Thyroid gland (tissue), 4 donors: ENCODE measurements around the gene ATG13.

ENCODE experiments used
- POLR2A ChIP-seq, 2 donors: fragments of 450-650 bp; IDR thresholded peaks; one replicate each; pipeline ENCODE4 v1.6.1; 2017; ENCODE audit warnings: antibody characterized with exemption in 2 of 2, mild to moderate bottlenecking in 2 of 2, moderate library complexity in 1 of 2
- TF ChIP-seq, protein P1 (sequence below), 6 experiments: fragments of 200-600 bp in 3 of 6; fragments of 450-650 bp in 3 of 6; sonication (generic) in 3 of 6; IDR thresholded peaks; one replicate each; pipeline ENCODE4 v1.5.1; 2016 to 2019; ENCODE audit warnings: antibody characterized with exemption in 6 of 6, mild to moderate bottlenecking in 2 of 6, inconsistent platforms in 1 of 6, moderate library complexity in 1 of 6

DNA sequence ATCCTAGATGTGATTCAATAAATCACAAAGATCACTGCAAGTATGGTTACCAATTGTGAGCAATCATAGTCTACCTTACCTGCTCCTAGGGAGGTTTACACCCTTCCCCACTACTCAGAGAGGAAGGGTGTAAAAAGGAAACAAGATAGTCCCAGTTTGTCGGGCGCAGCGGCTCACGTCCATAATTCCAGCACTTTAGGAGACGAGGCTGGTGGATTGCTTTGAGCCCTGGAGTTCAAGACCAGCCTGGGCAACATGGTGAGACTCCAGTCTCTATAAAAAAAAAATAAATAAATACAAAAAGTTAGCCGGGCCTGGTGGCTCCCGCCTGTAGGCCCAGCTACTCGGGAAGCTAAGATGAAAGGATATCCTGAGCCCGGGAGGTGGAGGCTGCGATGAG is 22.6 kb upstream of the ATG13 start:
- TF ChIP-seq, protein P1, sequence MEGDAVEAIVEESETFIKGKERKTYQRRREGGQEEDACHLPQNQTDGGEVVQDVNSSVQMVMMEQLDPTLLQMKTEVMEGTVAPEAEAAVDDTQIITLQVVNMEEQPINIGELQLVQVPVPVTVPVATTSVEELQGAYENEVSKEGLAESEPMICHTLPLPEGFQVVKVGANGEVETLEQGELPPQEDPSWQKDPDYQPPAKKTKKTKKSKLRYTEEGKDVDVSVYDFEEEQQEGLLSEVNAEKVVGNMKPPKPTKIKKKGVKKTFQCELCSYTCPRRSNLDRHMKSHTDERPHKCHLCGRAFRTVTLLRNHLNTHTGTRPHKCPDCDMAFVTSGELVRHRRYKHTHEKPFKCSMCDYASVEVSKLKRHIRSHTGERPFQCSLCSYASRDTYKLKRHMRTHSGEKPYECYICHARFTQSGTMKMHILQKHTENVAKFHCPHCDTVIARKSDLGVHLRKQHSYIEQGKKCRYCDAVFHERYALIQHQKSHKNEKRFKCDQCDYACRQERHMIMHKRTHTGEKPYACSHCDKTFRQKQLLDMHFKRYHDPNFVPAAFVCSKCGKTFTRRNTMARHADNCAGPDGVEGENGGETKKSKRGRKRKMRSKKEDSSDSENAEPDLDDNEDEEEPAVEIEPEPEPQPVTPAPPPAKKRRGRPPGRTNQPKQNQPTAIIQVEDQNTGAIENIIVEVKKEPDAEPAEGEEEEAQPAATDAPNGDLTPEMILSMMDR (IDR thresholded peaks at IDR 0.05), result no peak
- TF ChIP-seq POLR2A (IDR thresholded peaks at IDR 0.05), result no peak
